GM21528 (cell line): ENCODE measurements around the gene SAMD14.
A peak's percentile ranks its signal among the peaks of the same experiment; 100 is the strongest.

Experiments
- ATAC-seq: cut with Tn5 transposase; IDR thresholded peaks from one replicate; pipeline ENCODE4 v1.9.1; 2021; ENCODE audit warnings: mild to moderate bottlenecking, moderate library complexity; ENCODE audit not compliant: unreplicated experiment, low FRiP score

Gene SAMD14

GRCh38 chr17:50165466-50165865 is 35.5 kb upstream of the SAMD14 start:
- ATAC-seq = no peak

DNA sequence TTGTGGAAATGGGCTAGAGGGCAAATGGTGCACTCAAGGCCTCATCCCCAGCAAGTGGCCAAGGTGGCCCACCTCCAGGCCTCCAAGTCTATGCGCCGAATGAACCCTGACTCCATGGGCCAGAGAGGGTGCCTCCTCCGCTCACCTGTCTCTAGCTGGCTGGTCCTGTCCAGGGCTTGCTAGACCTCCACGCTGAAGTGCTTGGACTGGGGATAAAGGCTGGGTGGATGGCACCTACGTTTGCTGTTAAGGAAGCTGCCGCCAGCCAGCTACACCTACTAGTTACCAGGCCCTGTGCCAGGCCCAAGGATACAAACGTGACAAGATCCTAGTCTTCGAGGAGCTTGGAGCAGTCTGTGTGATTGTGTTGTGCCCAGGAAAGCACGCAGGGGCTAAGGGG is 35.1 kb upstream of the SAMD14 start:
- no peak for ATAC-seq

GRCh38 chr17:50164697-50164988 is 34.7 kb upstream of the SAMD14 start:
- no peak for ATAC-seq

- ATAC-seq = no peak
Observed at GRCh38 chr17:50163843-50164696, 34.1 kb upstream of the SAMD14 start.

GRCh38 chr17:50162466-50163254 is 32.7 kb upstream of the SAMD14 start:
- no peak for ATAC-seq

GRCh38 chr17:50161911-50162288 is 31.9 kb upstream of the SAMD14 start:
- ATAC-seq = no peak

GRCh38 chr17:50161023-50161910 is 31.3 kb upstream of the SAMD14 start:
- peak; percentile 86 for ATAC-seq

GRCh38 chr17:50157891-50158290 is 27.9 kb upstream of the SAMD14 start:
- ATAC-seq = no peak

GRCh38 chr17:50155115-50155819 is 25.3 kb upstream of the SAMD14 start:
- ATAC-seq = no peak

GRCh38 chr17:50154604-50155003 is 24.6 kb upstream of the SAMD14 start:
- ATAC-seq = peak; percentile 33

- no peak for ATAC-seq
Observed at GRCh38 chr17:50153650-50154575, 24.0 kb upstream of the SAMD14 start.

GRCh38 chr17:50152736-50153135 is 22.8 kb upstream of the SAMD14 start:
- no peak for ATAC-seq

- no peak for ATAC-seq
Observed at GRCh38 chr17:50151937-50152547, 22.1 kb upstream of the SAMD14 start.

DNA sequence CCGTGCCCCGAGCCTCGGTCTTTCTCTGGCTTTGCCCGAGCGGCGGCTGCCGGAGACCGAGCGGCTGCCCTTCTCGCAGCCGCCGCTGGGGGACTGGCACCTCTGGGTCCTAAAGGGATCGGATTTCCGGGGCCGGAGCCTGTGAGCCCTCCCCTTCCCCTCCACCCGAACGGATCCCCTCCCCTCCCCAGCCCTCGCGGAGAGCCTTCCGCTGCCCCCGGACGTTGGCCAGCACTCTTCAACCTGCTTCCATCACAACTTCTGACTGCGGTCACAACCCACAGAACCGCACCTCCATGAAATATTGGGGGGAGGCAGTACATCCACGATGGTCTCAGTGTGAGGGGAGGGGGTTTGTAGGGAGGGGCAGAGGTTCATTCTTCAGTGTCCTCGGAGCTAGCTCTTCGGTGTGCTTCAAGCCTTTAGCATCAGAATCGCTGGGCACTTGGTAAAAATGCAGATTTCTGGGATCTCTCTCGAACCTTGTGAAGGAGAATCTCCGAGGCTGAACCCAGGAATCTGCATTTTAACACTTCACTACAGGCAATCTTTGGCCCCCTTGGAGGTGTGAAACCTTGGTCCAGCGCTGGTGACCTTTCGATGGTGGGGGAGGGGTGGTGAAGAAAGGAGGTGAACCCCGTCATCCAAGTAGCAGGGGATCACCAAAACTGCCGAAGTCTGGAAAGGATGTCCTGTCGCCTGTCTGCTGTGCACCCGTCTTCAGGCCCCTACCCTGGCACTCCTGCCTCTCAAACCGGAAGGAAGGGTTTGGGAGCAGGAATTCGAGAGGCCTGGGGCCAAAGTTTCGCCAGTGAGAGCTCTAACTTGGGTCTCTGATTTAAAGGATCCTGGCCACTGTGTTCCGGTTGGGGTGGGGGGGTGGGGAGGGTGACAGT is 21.3 kb upstream of the SAMD14 start:
- no peak for ATAC-seq

DNA sequence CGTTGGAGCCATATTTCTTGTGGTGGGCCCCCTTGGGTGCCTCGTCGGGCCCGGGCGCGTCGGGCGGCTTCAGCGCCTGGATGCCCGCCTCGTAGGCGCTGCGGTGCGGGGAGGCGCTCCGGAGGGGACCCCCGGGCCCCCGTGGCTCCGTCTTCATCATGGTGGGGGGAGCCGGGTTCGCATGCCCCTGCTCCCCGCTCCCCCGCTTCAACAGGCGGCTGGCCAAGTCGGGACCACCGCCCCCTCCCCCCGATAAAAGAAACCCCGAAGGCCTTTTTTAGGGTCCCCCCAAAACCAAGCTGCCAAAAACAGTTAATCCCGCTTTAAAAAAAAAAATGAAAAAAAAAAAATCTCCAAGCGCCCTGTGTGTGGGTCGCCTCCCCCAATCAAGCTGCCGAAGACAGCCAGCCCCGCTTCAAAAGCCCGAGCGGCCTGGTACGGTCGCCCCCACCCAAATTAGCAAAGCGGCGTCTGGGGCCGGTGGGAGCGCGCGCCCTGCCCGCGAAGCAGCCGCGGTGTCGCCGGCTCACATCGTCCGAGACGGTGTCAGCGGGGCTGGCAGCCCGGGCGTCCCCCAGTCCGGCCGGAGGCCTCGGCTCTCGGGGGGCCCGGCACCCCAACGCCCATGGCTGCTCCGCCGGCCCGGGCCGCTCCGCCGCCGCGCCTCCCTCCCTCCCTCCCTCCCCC is 20.5 kb upstream of the SAMD14 start, which contains the start of gene PPP1R9B:
Gene PPP1R9B, minus strand, starts transcription at position 324 of the 687 bp plus-strand sequence. Its CDS starts 164 bp downstream, at position 160.
- no peak for ATAC-seq

DNA sequence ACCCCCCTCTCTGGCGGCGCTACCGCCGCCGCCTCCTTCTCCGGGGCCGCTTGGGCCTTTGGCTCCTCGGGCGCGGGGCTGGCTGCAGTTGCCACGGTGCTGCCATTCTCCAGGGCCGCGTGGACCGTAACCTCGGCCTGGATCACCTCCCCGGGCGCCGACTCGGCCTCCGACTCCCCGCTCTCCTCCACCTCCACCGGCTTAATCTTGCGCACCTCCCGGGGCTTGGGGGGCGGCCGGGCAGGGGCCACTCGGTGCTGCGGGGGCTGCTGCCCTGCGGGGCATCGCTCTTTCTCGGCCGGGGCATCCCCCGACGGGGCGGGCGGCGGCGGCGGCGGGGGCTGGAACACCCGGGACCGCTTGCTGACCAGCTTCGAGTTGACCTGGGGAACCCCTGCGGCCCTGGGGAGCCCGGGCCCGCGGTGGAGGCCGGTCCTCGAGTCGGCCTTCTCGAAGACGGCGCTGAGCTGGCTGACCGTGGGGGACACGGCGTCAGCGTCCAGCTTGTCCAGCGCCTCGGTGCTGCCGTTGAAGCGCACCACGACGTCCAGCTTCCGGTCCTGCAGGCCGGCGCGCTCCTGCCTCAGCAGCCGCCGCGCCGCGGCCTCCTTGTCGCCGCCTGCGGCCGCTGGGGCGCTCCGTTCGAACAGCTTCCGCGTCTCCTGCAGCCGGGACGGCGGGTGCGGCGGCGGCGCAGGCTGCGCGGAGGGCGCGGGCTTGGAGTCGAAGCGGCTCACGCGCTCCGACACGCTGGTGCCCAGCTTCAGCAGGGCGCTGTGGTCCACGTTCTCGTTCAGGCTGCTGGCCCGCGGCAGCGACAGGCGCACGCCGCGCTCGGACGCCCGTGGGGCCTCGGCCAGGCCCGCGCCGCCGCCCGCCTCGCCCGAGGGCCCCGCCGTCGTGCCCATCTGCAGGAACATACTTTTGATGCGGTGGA is 19.7 kb upstream of the SAMD14 start:
- no peak for ATAC-seq
